Measurements from ENCODE around the gene LIN28A.

The LIN28A gene

DNA sequence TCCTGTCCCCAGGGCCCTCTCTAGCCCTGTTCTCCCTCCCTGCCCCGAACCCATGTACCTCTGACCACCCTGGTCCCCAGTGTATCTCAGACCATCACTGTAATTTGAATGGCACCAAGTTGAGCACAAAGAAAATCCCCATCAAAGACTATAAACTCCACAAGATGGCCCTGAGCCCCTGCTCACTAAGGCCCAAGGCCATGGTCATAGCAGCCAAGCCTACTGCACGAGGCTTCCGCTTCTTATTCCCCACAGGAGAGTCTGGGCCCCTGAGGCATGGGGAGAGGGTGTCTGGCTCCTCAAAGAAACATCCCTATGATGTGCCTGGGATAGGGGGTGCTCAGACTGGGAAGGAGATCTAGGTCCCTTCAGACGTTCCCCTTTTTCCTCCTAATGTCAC lies 42.6 kb upstream of the LIN28A start:
- TF ChIP-seq, protein P1, sequence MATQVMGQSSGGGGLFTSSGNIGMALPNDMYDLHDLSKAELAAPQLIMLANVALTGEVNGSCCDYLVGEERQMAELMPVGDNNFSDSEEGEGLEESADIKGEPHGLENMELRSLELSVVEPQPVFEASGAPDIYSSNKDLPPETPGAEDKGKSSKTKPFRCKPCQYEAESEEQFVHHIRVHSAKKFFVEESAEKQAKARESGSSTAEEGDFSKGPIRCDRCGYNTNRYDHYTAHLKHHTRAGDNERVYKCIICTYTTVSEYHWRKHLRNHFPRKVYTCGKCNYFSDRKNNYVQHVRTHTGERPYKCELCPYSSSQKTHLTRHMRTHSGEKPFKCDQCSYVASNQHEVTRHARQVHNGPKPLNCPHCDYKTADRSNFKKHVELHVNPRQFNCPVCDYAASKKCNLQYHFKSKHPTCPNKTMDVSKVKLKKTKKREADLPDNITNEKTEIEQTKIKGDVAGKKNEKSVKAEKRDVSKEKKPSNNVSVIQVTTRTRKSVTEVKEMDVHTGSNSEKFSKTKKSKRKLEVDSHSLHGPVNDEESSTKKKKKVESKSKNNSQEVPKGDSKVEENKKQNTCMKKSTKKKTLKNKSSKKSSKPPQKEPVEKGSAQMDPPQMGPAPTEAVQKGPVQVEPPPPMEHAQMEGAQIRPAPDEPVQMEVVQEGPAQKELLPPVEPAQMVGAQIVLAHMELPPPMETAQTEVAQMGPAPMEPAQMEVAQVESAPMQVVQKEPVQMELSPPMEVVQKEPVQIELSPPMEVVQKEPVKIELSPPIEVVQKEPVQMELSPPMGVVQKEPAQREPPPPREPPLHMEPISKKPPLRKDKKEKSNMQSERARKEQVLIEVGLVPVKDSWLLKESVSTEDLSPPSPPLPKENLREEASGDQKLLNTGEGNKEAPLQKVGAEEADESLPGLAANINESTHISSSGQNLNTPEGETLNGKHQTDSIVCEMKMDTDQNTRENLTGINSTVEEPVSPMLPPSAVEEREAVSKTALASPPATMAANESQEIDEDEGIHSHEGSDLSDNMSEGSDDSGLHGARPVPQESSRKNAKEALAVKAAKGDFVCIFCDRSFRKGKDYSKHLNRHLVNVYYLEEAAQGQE (IDR thresholded peaks at IDR 0.05; ENCODE audit: insufficient replicate concordance, low read depth): no peak
- TF ChIP-seq GABPA (IDR thresholded peaks at IDR 0.05; ENCODE audit: low read depth) (no peak), POLR2AphosphoS5 (IDR thresholded peaks at IDR 0.05; ENCODE audit: low read depth) (no peak), SPI1 (IDR thresholded peaks at IDR 0.05; ENCODE audit: borderline replicate concordance, low read depth) (no peak)
- TF ChIP-seq, protein P2, sequence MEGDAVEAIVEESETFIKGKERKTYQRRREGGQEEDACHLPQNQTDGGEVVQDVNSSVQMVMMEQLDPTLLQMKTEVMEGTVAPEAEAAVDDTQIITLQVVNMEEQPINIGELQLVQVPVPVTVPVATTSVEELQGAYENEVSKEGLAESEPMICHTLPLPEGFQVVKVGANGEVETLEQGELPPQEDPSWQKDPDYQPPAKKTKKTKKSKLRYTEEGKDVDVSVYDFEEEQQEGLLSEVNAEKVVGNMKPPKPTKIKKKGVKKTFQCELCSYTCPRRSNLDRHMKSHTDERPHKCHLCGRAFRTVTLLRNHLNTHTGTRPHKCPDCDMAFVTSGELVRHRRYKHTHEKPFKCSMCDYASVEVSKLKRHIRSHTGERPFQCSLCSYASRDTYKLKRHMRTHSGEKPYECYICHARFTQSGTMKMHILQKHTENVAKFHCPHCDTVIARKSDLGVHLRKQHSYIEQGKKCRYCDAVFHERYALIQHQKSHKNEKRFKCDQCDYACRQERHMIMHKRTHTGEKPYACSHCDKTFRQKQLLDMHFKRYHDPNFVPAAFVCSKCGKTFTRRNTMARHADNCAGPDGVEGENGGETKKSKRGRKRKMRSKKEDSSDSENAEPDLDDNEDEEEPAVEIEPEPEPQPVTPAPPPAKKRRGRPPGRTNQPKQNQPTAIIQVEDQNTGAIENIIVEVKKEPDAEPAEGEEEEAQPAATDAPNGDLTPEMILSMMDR (IDR thresholded peaks at IDR 0.05; ENCODE audit: insufficient read depth, low read length): no peak
- Histone ChIP-seq H3K4me3 (replicated peaks; ENCODE audit: insufficient read depth, low read length) (no peak overlapping the region), H3K27ac (replicated peaks) (no peak overlapping the region), H3K27me3 (ENCODE audit: insufficient read depth, poor library complexity, severe bottlenecking) (peaks cover 4% of the 10 kb centered on the region)
- no peak for DNase-seq (ENCODE audit: low read depth in 1 of 2, low spot score in 1 of 2)

DNA sequence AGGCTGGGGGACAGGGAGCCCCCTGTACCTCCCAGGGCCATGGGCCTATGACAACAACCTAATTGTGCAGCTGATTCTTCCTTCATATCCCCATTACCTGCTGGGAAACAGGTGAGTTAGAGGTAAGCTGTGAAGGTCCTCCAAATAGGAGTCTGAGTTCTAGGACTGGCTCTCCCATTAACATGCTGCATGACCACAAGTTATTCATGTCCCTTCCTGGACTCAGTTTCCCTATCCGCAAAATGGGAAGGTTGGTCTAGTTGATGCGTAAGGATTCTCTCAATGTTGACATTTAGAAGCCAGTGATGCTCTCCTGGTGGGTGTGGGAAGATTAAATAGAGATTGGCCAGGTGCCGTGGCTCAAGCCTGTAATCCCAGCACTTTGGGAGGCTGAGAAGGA lies 42.1 kb upstream of the LIN28A start:
- TF ChIP-seq, protein P1 (IDR thresholded peaks at IDR 0.05; ENCODE audit: insufficient replicate concordance, low read depth): no peak
- TF ChIP-seq GABPA (IDR thresholded peaks at IDR 0.05; ENCODE audit: low read depth) (no peak), POLR2AphosphoS5 (IDR thresholded peaks at IDR 0.05; ENCODE audit: low read depth) (no peak), SPI1 (IDR thresholded peaks at IDR 0.05; ENCODE audit: borderline replicate concordance, low read depth) (no peak)
- TF ChIP-seq, protein P2 (IDR thresholded peaks at IDR 0.05; ENCODE audit: insufficient read depth, low read length): no peak
- no peak overlapping the region for H3K4me3 ChIP-seq (replicated peaks; ENCODE audit: insufficient read depth, low read length)

DNA sequence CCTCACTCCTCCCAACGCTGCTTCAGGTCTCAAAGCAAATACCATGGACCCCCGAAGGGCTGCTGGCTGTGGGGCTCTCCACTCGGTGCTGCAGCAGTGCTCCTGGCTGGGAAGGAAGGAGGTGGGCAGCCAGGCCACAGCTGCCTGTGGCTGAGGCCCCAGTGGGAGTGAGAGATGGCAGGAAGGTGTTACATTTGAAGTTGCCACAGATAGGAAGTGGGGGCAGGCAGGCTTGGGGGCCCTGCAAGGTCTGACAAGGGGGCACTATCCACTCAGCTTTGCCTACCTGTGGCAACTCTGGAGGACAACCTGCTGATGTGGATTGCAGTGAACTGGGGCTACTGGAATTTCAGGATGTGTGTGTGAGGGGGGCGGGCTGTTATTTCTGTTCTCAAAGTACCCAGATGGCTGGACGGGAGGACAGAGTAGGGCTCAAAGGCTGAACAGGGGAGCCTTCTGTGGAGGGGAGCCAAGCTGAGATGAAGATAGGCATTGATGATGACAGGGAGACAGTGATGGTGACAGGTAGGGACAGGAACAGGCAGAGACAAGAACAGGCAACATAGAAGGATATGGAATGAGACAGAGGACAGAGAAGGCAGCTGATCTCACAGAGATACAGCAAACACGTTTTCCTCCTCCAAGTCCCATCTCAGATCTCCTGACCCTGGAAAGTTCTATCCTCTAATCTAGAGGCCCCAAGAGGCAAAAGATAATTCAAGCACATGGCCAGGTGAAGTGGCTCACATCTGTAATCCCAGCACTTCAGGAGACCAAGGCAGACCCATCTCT lies 39.8 kb upstream of the LIN28A start:
- Histone ChIP-seq H3K27ac (replicated peaks) (no peak overlapping the region), H3K4me3 (replicated peaks; ENCODE audit: insufficient read depth, low read length) (no peak overlapping the region), H3K27me3 (ENCODE audit: insufficient read depth, poor library complexity, severe bottlenecking) (no peaks in the 10 kb centered on the region)
- no peak for DNase-seq (ENCODE audit: low read depth in 1 of 2, low spot score in 1 of 2)
- TF ChIP-seq GABPA (IDR thresholded peaks at IDR 0.05; ENCODE audit: low read depth): no peak

More for the DNA sequence above, 42.1 kb upstream of the LIN28A start:
- Histone ChIP-seq H3K27ac (replicated peaks) (no peak overlapping the region), H3K27me3 (ENCODE audit: insufficient read depth, poor library complexity, severe bottlenecking) (peaks cover 4% of the 10 kb centered on the region)
- DNase-seq (ENCODE audit: low read depth in 1 of 2, low spot score in 1 of 2): no peak

DNA sequence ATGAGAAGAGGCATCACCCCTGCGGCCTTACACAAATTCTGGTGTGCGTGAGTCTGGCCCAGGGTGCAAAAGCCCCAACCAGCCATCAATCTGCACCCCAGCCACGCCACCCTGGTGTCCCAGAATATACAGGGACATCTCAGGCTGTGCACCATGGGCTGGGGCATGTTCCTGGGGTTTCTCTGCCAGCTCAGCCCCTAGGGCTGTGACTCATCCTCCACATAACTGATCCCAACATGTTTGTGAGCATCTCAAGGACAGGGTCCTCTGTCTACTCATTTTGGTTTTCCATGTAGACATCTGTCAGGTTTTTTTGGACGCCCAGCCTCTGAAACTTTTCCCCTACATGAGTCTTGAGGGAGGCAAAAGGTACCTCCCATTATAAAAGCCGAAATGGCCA lies 38.6 kb upstream of the LIN28A start:
- DNase-seq (ENCODE audit: low read depth in 1 of 2, low spot score in 1 of 2): no peak
- Histone ChIP-seq H3K4me3 (replicated peaks; ENCODE audit: insufficient read depth, low read length) (no peak overlapping the region), H3K27ac (replicated peaks) (no peak overlapping the region), H3K27me3 (ENCODE audit: insufficient read depth, poor library complexity, severe bottlenecking) (no peaks in the 10 kb centered on the region)
- TF ChIP-seq GABPA (IDR thresholded peaks at IDR 0.05; ENCODE audit: low read depth): no peak
- TF ChIP-seq, protein P2 (IDR thresholded peaks at IDR 0.05; ENCODE audit: insufficient read depth, low read length): no peak
- no peak for TF ChIP-seq POLR2AphosphoS5 (IDR thresholded peaks at IDR 0.05; ENCODE audit: low read depth)
- TF ChIP-seq SPI1 (IDR thresholded peaks at IDR 0.05; ENCODE audit: borderline replicate concordance, low read depth): no peak
- TF ChIP-seq, protein P1 (IDR thresholded peaks at IDR 0.05; ENCODE audit: insufficient replicate concordance, low read depth): no peak
